ENCODE measurements around the gene FANCC.

DNA sequence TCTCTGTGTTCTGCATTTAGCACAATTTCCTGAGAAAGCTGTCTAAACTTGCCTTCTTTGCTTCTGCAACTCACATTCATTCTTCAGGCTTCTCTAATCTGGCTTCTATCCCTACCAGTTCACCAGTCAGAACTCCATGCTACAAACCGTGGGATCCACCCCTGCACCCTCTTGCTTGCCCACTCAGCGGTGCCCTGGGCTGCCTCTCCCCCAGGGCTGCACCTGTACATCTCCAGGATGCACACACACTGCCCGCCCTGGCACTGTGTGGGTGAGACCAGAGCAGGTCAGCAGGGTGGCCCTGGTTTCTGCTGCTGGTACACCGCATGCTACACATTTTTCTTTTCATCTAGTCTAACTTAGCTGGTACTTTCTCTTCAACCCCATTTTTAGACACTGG is 127.1 kb downstream of the FANCC start:
- TF ChIP-seq, protein P1, sequence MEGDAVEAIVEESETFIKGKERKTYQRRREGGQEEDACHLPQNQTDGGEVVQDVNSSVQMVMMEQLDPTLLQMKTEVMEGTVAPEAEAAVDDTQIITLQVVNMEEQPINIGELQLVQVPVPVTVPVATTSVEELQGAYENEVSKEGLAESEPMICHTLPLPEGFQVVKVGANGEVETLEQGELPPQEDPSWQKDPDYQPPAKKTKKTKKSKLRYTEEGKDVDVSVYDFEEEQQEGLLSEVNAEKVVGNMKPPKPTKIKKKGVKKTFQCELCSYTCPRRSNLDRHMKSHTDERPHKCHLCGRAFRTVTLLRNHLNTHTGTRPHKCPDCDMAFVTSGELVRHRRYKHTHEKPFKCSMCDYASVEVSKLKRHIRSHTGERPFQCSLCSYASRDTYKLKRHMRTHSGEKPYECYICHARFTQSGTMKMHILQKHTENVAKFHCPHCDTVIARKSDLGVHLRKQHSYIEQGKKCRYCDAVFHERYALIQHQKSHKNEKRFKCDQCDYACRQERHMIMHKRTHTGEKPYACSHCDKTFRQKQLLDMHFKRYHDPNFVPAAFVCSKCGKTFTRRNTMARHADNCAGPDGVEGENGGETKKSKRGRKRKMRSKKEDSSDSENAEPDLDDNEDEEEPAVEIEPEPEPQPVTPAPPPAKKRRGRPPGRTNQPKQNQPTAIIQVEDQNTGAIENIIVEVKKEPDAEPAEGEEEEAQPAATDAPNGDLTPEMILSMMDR (conservative IDR thresholded peaks at IDR 0.05) = no peak
- TF ChIP-seq ZFX (IDR thresholded peaks at IDR 0.05) = no peak

Data from C4-2B (cell line).